ENCODE results near the gene LAMA5. TPM values are rescaled to one million over a fixed set of nuclear protein-coding genes. Genes with fewer than 3 reads are reported as not detected.

Gene LAMA5
- total RNA-seq, 2 experiments from 2014 or later = 0.16 to 0.78 TPM

DNA sequence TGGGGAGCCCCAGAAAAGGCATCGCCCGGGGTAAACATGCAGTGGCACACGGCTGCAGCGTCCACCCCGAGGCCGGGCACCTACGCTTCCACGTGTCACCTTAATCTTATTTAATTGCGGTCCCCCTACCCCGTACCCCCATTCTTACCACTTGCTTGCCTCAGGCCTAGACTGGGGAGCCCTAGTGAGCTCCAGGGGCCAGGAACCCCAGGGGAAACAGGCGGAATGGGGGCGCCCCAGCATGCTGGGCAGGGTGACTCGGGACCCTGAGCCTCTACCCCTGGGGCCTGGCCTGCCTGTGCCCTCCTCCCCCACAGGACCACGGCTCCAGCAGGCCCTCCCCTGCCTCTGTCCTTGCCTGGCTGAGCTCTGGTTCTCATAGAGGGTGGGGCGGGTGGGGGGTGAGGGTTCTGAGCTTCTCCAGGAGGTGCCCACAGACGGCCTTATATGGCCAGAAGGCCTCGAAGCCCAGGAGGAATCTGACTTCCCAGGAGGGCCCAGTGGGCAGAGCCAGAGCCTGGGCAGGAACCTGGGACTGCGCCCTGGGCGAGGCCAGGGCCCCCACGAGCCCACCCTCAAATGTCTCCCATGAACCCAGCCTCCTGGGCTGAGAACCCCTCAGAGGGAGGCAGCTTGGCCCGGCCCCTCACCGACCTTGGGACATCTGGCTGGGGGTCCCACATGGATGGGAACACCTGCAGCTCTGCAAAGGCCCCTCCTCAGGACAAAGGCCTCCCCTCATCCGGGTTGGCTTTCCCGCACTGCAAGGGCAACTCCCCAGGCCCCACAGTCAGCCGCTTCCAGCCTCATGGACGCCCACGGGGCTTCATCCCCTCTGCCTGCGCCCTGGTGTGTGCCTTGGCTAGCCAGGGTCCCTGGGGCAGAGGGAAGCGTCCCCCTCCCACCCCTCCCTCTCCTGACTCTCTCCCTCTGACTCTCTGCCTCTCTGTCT is 5.2 kb upstream of the LAMA5 start:
- DNase-seq (no peak), ATAC-seq (ENCODE audit: poor library complexity) (no peak)
- no peaks in the 10 kb centered on the region for H3K36me3 ChIP-seq (ENCODE audit: insufficient read depth, low read length)
- H3K4me1 ChIP-seq (ENCODE audit: insufficient read depth, low read length) = peaks cover 14% of the 10 kb centered on the region
- TF ChIP-seq, protein P1, sequence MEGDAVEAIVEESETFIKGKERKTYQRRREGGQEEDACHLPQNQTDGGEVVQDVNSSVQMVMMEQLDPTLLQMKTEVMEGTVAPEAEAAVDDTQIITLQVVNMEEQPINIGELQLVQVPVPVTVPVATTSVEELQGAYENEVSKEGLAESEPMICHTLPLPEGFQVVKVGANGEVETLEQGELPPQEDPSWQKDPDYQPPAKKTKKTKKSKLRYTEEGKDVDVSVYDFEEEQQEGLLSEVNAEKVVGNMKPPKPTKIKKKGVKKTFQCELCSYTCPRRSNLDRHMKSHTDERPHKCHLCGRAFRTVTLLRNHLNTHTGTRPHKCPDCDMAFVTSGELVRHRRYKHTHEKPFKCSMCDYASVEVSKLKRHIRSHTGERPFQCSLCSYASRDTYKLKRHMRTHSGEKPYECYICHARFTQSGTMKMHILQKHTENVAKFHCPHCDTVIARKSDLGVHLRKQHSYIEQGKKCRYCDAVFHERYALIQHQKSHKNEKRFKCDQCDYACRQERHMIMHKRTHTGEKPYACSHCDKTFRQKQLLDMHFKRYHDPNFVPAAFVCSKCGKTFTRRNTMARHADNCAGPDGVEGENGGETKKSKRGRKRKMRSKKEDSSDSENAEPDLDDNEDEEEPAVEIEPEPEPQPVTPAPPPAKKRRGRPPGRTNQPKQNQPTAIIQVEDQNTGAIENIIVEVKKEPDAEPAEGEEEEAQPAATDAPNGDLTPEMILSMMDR (IDR thresholded peaks at IDR 0.05) = no peak
- H3K27ac ChIP-seq (ENCODE audit: low read depth in 1 of 2, low read length in 2 of 2) = no peak overlapping the region
- Mint-ChIP-seq H3K27me3 (peaks cover 20% of the 10 kb centered on the region), H3K9me3 (no peaks in the 10 kb centered on the region), H3K4me1 (ENCODE audit: low read depth) (peaks cover 4% of the 10 kb centered on the region), H3K27ac (no peak overlapping the region), H3K36me3 (ENCODE audit: low read depth) (no peaks in the 10 kb centered on the region), H3K4me3 (no peak overlapping the region)
- peaks cover 23 to 26% of the 10 kb centered on the region in 2 experiments for H3K27me3 ChIP-seq (ENCODE audit: control insufficient read depth in 1 of 2, insufficient read depth in 2 of 2, low read length in 2 of 2)
- peaks cover 0 to 13% of the 10 kb centered on the region in 2 experiments for H3K9me3 ChIP-seq (ENCODE audit: control insufficient read depth in 1 of 2, insufficient read depth in 1 of 2, low read length in 2 of 2)
- intact Hi-C loops (cut with DNase I, micrococcal nuclease) = no loop called here
- POLR2A ChIA-PET = no interaction called here
- H3K4me3 ChIP-seq (ENCODE audit: low read length) = no peak overlapping the region
- CTCF ChIA-PET = no interaction called here

DNA sequence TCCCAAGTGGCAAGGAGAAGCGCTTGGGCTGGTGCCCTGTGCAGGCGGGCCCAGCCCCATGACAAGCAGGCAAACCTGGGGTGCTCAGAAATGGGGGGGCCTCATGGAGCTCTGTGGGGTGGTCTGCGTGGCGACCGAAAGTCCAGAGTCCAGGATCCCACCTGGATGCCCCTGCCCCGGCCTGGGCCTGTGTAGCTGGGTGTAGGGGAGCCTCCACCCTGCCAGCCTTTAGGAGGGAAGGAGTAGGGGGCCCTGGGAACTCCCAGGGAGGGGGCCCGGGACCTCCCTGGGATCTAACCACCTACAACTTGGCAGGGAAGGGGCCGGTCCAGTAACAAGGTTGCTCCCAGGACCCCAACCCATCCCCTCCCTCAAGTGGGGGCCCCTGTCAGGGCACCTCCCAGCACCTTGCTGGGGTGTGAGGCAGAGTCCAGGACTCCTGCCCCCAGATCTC is 4.5 kb upstream of the LAMA5 start:
- Histone ChIP-seq H3K9me3 (ENCODE audit: control insufficient read depth in 1 of 2, insufficient read depth in 1 of 2, low read length in 2 of 2) (peaks cover 0 to 13% of the 10 kb centered on the region in 2 experiments), H3K27me3 (ENCODE audit: control insufficient read depth in 1 of 2, insufficient read depth in 2 of 2, low read length in 2 of 2) (peaks cover 25 to 26% of the 10 kb centered on the region in 2 experiments), H3K4me1 (ENCODE audit: insufficient read depth, low read length) (peaks cover 17% of the 10 kb centered on the region), H3K27ac (ENCODE audit: low read depth in 1 of 2, low read length in 2 of 2) (no peak overlapping the region), H3K4me3 (ENCODE audit: low read length) (no peak overlapping the region), H3K36me3 (ENCODE audit: insufficient read depth, low read length) (no peaks in the 10 kb centered on the region)
- Mint-ChIP-seq H3K4me3 (no peak overlapping the region), H3K9me3 (no peaks in the 10 kb centered on the region), H3K4me1 (ENCODE audit: low read depth) (peaks cover 4% of the 10 kb centered on the region), H3K27ac (no peak overlapping the region), H3K27me3 (peaks cover 20% of the 10 kb centered on the region), H3K36me3 (ENCODE audit: low read depth) (no peaks in the 10 kb centered on the region)
- ATAC-seq (ENCODE audit: poor library complexity) (no peak), DNase-seq (no peak)
- ChIA-PET CTCF (no interaction called here), POLR2A (no interaction called here)
- TF ChIP-seq, protein P1 (IDR thresholded peaks at IDR 0.05) = no peak
- intact Hi-C loops (cut with DNase I, micrococcal nuclease) = no loop called here

DNA sequence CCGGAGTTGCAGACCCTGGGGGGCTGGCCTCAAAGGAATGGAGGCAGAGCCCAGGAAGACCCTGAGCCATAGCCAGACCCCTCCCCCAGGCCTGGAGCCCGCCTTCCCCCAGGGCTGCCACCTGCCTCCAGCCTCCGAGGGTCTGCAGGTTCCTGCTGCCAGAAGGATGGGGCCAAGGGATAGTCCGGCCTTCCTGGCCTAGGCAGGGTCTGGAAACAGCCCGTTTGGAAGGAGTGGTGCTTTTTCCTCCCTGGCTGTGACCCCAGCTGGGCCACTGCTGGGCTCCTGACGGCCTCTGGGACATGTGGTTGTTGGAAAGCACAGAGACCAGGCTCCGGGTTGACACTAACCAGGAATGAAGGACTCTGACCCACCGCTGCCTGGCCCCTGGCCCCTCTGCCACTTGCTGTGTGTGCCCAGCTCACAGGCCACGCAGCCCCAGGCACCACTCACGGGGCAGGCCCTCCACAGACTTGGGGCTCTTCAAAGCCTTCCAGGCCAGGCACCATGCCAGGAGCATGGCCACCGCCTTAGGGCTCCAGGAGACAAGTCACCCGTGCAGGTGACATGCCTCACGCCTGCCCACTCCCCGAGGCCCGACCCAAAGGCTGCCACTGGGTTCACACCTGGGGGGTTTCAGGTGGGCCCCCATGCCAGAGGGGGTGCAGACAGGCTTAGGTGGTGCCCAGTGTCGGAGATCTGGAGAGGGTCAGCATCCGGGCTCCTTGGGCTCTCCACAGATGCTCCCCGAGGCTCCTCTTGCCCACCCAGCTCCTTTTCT is 3.9 kb upstream of the LAMA5 start:
- Histone ChIP-seq H3K9me3 (ENCODE audit: control insufficient read depth in 1 of 2, insufficient read depth in 1 of 2, low read length in 2 of 2) (peaks cover 0 to 13% of the 10 kb centered on the region in 2 experiments), H3K27ac (ENCODE audit: low read depth in 1 of 2, low read length in 2 of 2) (no peak overlapping the region), H3K4me1 (ENCODE audit: insufficient read depth, low read length) (peaks cover 23% of the 10 kb centered on the region), H3K27me3 (ENCODE audit: control insufficient read depth in 1 of 2, insufficient read depth in 2 of 2, low read length in 2 of 2) (peaks cover 30 to 31% of the 10 kb centered on the region in 2 experiments), H3K4me3 (ENCODE audit: low read length) (no peak overlapping the region), H3K36me3 (ENCODE audit: insufficient read depth, low read length) (no peaks in the 10 kb centered on the region)
- intact Hi-C loops (cut with DNase I, micrococcal nuclease) = no loop called here
- TF ChIP-seq, protein P1 (IDR thresholded peaks at IDR 0.05) = no peak
- Mint-ChIP-seq H3K4me1 (ENCODE audit: low read depth) (peaks cover 4% of the 10 kb centered on the region), H3K4me3 (no peak overlapping the region), H3K27ac (no peak overlapping the region), H3K9me3 (no peaks in the 10 kb centered on the region), H3K27me3 (peaks cover 20% of the 10 kb centered on the region), H3K36me3 (ENCODE audit: low read depth) (no peaks in the 10 kb centered on the region)
- no peak for DNase-seq
- POLR2A ChIA-PET = no interaction called here
- ATAC-seq (ENCODE audit: poor library complexity) = no peak
- CTCF ChIA-PET = no interaction called here
